AML-193 (cell line): Measurements from ENCODE around the gene COL4A6.
"Not testable (repeated sequence)": the region's sequence is repeated elsewhere in the genome, so short reads cannot be mapped to it uniquely, and the experiment has no call there.

Experiments used
- DNase-seq, 2 experiments: peaks; one replicate each; lab custom pipeline; 2025; lab: John Stamatoyannopoulos, UW

The COL4A6 gene

GRCh38 chrX:108399418-108400165 is 38.6 kb downstream of the COL4A6 start:
- no peak for DNase-seq

DNA sequence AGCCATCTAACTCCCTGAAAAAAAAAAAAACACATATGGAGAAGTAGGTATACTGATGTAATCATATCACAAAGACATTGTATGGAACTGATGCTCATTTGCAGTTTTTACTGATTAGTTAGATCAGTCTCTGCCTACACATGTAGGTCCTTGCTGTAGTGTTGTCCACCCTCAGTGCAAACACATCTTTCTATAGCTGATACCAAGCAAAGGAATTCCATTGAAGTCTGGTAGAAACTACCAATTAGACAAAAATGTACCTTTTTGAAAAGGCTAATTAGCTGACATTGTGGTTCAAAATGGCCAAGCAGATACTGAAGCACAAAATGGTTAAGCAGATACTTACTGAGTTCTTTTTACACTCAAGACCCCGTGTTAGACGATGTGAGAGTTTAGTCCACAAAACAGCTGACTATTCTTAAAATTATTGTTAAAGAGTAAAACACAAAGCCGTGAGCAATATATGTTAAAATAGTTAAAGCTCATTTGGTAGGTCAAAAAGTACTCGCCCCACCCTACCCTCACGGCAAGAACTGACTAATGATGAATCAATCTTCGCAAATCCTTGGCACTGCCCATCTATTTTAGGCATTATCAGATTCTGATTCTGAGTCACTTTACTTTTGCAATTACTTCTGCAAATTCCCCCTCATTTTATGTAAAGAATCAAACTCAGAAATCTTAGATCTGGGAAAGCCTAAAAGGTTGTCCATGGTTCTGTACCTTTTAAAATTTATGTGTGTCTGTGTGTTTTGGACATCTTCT is 40.4 kb downstream of the COL4A6 start:
- DNase-seq: no peak

DNA sequence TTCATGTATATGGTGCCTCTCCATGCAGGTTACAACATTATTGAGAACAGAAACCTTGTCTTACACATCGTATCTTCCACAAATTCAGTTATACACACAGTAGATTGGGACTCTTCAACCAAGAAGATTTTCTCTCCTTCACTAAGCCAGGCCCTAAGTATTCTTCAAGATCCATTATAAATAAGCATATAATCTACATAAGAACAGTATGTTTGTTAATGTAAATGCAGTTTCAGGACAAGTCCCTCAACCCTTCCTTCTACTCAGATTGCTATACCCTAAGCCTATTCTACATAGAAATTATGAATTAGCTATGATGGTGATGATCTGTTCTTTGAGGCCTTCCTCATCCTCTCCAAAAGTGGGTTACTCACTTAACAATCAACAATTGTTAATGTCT is 41.2 kb downstream of the COL4A6 start:
- no peak for DNase-seq

DNA sequence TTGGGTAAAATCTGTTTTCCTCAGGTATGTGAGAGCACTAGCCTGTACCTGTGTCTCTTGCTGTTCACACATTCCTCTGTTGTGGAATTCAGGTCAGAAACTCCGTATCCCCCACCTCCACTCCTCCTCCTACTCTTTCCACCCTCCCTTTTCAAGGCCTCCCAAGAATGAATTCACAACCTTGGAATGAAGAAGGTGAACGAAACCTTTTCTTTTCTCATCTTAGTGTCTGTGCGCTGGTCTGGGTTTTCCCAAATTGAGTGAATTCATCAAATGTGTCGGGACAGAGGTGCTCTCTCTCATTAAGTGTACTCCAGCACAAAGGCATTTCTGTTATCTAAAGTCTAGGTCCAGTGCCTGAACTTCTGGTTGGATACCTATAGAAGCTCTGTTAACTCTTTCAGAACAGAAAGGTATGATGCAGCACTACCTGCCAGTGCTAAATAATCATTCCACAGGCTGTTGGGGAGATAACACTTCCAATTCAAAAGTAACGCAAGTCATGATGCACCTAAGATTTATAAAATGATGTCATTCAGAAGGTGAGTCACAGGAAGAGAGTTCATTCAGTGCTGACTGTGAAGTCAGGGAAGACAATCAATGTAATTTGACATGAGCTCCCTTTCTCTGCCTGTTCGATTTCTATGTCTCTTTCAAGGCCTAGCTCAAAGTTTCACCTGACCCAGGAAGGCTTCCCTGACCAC is 41.9 kb downstream of the COL4A6 start:
- no peak for DNase-seq

- DNase-seq: not testable (repeated sequence)
Observed at GRCh38 chrX:108390976-108391717, 47.1 kb downstream of the COL4A6 start.

GRCh38 chrX:108384783-108385182 is 53.4 kb downstream of the COL4A6 start:
- DNase-seq: no peak

- DNase-seq: no peak
Observed at GRCh38 chrX:108380222-108380621, 58.0 kb downstream of the COL4A6 start.

DNA sequence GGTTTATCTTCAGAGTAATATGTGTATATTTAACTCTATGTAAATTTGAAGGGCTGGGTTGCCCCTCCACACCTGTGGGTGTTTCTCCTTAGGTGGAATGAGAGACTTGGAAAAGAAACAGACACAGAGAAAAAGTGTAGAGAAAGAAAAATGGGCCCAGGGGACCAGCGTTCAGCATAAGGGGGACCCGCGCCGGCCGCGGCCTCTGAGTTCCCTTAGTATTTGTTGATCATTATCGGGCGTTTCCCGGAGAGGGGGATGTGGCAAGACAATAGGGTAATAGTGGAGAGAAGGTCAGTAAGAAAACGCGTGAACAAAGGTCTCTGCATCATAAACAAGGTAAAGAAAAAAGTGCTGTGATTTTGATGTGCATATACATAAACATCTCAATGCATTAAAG is 61.4 kb downstream of the COL4A6 start:
- DNase-seq: not testable (repeated sequence)

GRCh38 chrX:108375591-108375990 is 62.6 kb downstream of the COL4A6 start:
- not testable (repeated sequence) for DNase-seq

DNA sequence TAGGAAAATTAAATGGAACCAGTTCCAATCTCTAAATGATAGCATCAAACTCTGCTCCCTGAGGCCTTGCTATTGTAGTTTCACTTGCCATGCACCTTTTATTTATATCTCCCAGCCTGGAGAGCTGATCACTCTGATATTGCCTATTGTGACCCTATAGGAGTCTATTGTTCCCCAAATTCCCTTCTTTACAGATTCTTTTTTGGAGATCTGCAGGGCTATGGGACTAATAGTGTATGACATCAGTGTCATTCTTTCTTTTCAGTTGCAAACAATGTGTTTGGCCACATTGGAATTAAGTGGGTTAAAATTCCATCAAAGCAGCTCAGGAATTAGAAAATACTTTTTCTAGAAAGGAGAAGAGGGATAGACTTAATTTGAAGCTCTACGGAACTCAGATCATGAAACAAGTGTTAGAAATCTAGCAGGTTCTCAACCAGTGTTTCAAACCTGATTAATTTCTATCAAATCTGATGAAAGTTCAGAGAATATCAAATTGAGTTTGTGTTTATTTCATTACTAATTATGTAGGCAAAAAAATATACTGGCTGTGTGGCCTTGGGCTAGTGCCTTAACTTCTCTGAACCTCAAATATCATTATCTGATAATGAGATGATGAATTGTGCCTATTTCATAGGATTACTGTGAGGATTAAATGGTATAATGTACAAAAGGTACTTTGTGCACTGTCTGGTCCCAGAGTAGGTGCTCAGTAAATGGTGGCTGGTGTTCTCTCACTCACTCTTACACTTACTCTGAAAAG is 71.4 kb downstream of the COL4A6 start:
- DNase-seq: no peak

DNA sequence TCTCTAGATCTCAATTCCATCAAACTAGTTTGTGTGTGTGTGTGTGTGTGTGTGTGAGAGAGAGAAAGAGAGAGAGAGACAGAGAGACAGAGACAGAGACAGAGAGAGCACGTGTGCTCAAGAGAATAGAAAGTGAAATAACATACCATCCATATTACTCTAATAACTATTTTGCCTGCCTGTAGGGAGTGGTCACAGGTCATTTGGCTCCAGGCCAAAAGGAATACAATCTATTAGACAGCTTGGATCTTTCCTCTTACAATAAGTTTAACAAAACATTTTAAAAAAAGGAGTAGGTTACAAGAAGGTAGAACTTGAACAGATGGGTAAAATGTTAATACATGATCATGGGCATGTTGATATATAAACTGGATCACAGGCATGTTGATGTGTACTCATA is 76.2 kb downstream of the COL4A6 start:
- no peak for DNase-seq

GRCh38 chrX:108361316-108361715 is 76.9 kb downstream of the COL4A6 start:
- DNase-seq: no peak

- DNase-seq: no peak
Observed at GRCh38 chrX:108359806-108360602, 78.2 kb downstream of the COL4A6 start.

DNA sequence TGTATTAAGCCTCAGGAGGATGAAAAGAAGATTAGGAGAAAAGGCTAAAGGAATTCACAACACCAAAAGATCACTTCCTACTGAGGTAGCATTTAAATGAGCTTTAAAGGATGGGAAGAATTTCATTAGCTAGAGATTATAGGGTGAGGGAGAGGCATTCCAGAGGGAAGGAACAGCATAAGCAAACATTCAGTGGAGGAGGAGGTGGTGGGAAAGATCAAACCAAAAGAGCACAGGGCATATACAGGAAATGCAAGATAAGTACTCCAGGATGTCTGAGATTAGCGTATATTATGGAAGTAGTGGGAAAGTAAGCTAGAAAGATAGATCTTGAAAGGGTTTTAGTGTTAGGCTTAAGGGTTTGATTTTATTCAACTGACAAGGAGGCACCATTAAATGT is 84.8 kb downstream of the COL4A6 start:
- DNase-seq: no peak

DNA sequence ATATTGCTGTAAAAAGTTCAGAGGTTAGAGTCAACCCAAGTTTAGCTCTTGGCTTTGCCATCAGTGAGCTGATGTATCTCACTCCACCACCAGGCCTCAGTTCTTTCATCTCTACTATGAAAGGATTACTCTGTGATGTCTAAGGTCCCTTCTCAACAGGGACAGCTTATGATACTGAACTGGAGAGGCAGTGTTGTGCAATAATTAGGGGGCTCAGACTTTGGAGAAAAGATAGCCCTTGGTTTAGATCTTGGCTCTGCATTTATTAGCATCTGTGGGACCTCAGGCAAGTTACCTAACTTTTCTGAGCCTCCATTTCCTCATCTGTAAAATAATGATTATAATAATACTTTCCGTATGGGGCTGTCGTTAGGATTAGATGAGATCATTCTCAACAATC is 89.0 kb downstream of the COL4A6 start:
- DNase-seq: no peak

GRCh38 chrX:108348525-108348924 is 89.7 kb downstream of the COL4A6 start:
- DNase-seq: no peak

- no peak for DNase-seq
Observed at GRCh38 chrX:108347800-108348199, 90.4 kb downstream of the COL4A6 start.

DNA sequence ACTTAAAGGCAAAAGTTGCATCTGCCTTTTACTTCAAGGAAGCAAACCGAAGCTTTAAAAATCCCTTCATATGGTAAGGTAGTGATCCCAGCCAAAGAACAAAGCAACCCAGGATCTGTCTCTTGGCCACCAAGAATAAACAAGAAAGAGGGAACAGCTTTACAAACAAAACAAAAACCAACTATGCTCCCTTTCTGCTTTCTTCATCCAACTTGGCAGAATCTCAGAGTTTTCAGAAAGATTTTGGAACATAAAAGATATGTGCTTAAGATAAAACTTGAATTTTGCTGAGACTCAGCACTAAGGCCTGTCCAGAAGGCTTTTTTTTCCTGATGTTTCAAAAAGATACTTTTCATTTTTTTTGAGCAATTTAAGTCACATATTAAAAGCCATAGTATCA is 94.0 kb downstream of the COL4A6 start:
- no peak for DNase-seq

DNA sequence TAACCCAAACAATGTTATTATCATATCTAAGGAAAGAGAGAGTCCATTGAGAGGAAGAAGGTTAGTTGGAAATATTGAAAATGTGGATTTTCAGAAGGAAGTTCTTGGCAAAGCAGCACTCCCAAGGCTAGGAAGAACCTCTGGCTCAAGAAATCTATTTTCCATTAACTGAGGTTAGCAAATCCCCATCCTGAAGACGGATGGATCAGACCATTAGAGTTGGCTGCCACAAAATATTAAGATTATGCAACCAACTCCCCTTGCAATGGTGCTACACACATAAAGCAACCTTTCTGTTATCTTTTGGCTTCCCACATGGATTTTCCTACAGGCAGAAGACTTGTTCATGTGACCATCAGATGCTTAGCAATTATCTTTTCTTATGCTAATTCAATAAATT is 96.3 kb downstream of the COL4A6 start:
- no peak for DNase-seq

GRCh38 chrX:108332281-108332680 is 105.9 kb downstream of the COL4A6 start:
- DNase-seq: no peak
